SK-N-MC (cell line): Measurements from ENCODE around the gene CRISPLD2.

Experiments
- DNase-seq: peaks from one replicate; pipeline ENCODE4 v3.0.0-alpha.2; 2011; ENCODE audit warnings: low read depth, low spot score
- H3K27ac ChIP-seq: fragments of 200-600 bp; sonication (generic); 2 replicates; pipeline ENCODE4 v1.5.1; 2016; ENCODE audit warnings: mixed run types
- H3K36me3 ChIP-seq: fragments of 200-600 bp; sonication (generic); 2 replicates; pipeline ENCODE4 v1.6.1; 2017; ENCODE audit warnings: antibody characterized with exemption, low read length, mixed read lengths; ENCODE audit not compliant: insufficient read depth
- H3K4me3 ChIP-seq: fragments of 200-600 bp; sonication (generic); 2 replicates; pipeline ENCODE4 v1.5.1; 2016
- H3K9ac ChIP-seq: fragments of 200-600 bp; sonication (generic); 2 replicates; pipeline ENCODE4 v1.8.0; 2017; ENCODE audit warnings: mixed run types, mixed read lengths; ENCODE audit not compliant: insufficient read length
- H3K9me3 ChIP-seq: fragments of 200-600 bp; sonication (generic); 2 replicates; pipeline ENCODE4 v1.6.1; 2017; ENCODE audit warnings: low read depth, mild to moderate bottlenecking, antibody characterized with exemption, low read length, moderate library complexity, mixed read lengths
- EZH2 ChIP-seq: fragments of 200-600 bp; sonication (generic); IDR thresholded peaks from one replicate; pipeline ENCODE4 v1.6.1; 2017; ENCODE audit warnings: antibody characterized with exemption
- FOXP2 ChIP-seq: optimal IDR thresholded peaks from 2 replicates; pipeline ENCODE3; 2011; ENCODE audit warnings: mild to moderate bottlenecking, moderate library complexity; ENCODE audit not compliant: insufficient read depth; ENCODE audit errors: extremely low read length, control extremely low read depth
- POLR2AphosphoS5 ChIP-seq: IDR thresholded peaks from 2 replicates; pipeline ENCODE4 v1.6.1; 2012; ENCODE audit warnings: mild to moderate bottlenecking, low read depth, low read length, borderline replicate concordance

Gene CRISPLD2

GRCh38 chr16:84926462-84926861 is 106.7 kb downstream of the CRISPLD2 start:
- Histone ChIP-seq H3K27ac (no peak overlapping the region), H3K36me3 (no peaks in the 10 kb centered on the region), H3K4me3 (no peak overlapping the region), H3K9ac (no peak overlapping the region), H3K9me3 (no peaks in the 10 kb centered on the region)
- TF ChIP-seq POLR2AphosphoS5 = no peak
- TF ChIP-seq EZH2 = no peak
- no peak for TF ChIP-seq FOXP2
- DNase-seq = no peak

DNA sequence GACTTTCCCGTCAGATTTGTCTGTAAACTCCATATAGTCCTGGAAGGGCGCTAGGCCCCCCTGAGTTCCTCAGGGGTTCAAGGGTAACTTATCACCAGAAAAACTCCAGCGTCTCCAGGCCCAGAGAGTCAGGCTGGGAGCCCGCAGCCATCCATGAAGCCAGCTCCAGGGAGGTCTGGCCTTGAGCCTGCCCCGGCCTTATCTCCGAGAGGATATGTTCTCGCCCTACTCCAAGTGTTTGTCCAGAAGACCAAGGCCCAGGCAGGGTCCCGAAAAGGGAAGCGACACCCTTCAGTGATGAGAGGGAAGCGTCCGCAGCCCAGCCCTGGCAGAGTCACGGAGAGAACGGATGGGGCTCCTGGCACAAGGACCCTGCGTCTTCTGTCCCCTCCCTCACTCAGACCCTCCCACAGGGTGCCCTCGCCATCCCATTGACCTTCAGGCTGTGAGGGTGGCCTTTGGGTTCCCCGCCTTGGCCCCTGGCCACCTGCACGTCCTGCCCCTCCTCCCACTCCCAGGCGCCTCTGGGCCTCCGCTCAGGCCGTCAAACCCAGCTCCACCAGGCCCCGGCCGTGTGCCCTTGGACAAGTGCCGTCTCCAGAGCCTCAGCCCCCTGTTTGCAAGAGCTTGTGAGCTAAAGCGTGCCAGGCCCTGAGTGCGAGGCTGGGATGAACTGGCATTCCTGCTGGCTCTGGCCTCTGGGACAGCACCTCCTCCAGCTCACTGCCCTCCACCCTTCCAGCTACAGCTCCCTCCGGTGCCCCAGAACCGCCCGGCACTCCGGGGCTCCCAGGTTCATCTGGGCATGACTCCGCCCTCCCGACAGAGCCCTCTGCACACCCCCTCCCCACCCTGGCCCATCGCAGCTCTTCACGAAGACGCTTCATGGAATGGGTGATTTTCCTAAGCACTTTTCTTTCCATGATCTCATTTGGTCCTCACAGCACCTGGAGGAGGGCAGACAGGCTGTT is 108.1 kb downstream of the CRISPLD2 start:
- TF ChIP-seq EZH2 = no peak
- TF ChIP-seq FOXP2 = no peak
- TF ChIP-seq POLR2AphosphoS5 = no peak
- no peaks in the 10 kb centered on the region for H3K36me3 ChIP-seq
- H3K9me3 ChIP-seq = no peaks in the 10 kb centered on the region
- no peak overlapping the region for H3K9ac ChIP-seq
- no peak overlapping the region for H3K27ac ChIP-seq
- no peak overlapping the region for H3K4me3 ChIP-seq
- DNase-seq = no peak

DNA sequence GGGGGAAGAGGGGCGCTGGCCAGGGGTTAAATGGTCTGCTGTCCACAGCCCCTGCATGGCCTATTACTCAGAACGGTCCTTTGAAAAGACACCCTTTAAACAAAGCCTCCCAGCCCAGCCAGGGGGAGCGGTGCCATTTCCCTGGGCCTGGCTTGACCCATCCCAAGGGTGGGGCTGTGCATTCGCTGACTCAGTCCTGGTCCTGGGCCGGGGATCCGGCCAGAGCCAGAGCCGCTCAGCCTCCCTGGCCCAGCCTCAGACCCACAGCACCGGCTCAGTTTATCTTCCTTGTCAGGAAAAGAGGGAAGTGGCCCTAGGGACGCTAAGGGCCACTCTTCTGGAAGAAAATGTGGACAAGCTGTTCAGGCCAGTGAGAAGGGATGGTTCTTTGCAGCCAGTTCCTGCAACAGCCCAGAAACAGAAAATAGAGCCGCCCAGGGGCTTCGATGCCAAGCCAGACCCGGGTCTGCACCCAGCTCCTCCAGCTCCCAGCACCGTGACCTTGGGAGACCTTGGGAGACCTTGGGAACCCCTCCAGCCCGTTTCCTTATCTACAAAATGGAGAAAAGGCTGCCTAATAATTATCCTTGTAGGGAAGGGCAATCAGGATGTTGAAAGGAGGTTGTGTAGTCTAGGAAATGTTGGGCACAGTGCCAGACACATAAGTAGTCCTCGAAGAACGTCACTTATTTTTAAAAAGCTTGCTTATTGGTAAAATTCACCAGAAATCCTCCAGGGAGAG is 109.1 kb downstream of the CRISPLD2 start:
- no peak overlapping the region for H3K4me3 ChIP-seq
- H3K9me3 ChIP-seq = no peaks in the 10 kb centered on the region
- H3K9ac ChIP-seq = no peak overlapping the region
- DNase-seq = no peak
- no peak overlapping the region for H3K27ac ChIP-seq
- no peaks in the 10 kb centered on the region for H3K36me3 ChIP-seq
- TF ChIP-seq FOXP2 = no peak
- TF ChIP-seq POLR2AphosphoS5 = no peak
- no peak for TF ChIP-seq EZH2

DNA sequence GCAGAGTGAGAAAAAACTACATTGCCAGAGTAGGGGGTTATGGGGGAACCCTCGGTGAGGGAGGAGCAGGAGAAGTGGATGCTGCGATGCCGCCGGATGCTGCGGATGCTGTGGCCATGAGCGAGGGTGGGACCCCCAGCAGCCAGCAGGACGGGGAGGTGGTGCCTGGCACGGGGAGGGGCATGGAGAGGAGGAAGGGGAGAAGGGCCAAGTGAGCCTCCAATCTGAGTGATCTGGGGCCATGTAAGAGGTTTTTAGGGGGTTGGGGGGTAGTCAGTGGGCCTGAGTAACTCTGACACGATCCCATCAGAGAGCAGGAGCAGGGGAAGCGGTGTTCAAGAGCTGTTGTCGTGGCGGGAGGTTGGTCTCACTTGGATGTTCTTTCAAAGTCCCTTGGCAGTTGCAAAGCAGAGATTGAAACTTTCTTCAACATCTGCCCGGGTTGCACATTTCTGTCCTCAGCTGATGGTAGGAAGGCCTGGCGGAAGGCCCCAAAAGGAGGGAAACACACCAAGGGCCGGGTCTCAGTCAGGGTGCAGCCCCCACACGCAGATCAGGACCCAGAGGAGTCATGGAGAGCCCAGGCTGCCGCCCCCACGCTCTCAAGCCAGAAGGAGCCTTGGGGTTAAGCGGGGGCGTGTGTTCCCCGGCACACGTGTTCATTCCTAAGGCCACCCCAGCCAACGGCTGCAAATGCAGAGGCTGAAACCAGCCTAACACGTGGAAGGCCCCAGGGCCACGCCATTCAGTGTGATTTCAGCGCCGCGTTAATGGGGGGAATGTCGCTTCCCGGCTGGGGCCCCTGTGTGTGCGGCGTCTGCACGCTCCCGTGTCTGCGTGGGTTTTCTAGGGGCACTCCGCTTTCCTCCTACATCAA is 109.9 kb downstream of the CRISPLD2 start:
- H3K4me3 ChIP-seq = no peak overlapping the region
- H3K9ac ChIP-seq = no peak overlapping the region
- H3K36me3 ChIP-seq = no peaks in the 10 kb centered on the region
- TF ChIP-seq EZH2 = no peak
- H3K27ac ChIP-seq = no peak overlapping the region
- no peaks in the 10 kb centered on the region for H3K9me3 ChIP-seq
- no peak for DNase-seq

GRCh38 chr16:84930298-84931106 is 110.7 kb downstream of the CRISPLD2 start:
- Histone ChIP-seq H3K4me3 (no peak overlapping the region), H3K27ac (no peak overlapping the region), H3K36me3 (no peaks in the 10 kb centered on the region), H3K9me3 (no peaks in the 10 kb centered on the region), H3K9ac (no peak overlapping the region)
- DNase-seq = no peak
- TF ChIP-seq POLR2AphosphoS5 = no peak
- no peak for TF ChIP-seq FOXP2
- TF ChIP-seq EZH2 = no peak

- H3K9me3 ChIP-seq = no peaks in the 10 kb centered on the region
- no peak for DNase-seq
- TF ChIP-seq EZH2 (no peak), POLR2AphosphoS5 (no peak), FOXP2 (no peak)
- no peaks in the 10 kb centered on the region for H3K36me3 ChIP-seq
- no peak overlapping the region for H3K4me3 ChIP-seq
- no peak overlapping the region for H3K27ac ChIP-seq
- no peak overlapping the region for H3K9ac ChIP-seq
Measured at GRCh38 chr16:84931107-84931494, 111.3 kb downstream of the CRISPLD2 start.

- H3K36me3 ChIP-seq = no peaks in the 10 kb centered on the region
Measured at GRCh38 chr16:84931506-84931905, 111.7 kb downstream of the CRISPLD2 start.

More at GRCh38 chr16:84931506-84931905, 111.7 kb downstream of the CRISPLD2 start:
- Histone ChIP-seq H3K27ac (no peak overlapping the region), H3K9ac (no peak overlapping the region), H3K4me3 (no peak overlapping the region), H3K9me3 (no peaks in the 10 kb centered on the region)
- TF ChIP-seq POLR2AphosphoS5 (no peak), EZH2 (no peak), FOXP2 (no peak)
- no peak for DNase-seq
